ENCODE data around the gene ATP9B. TPM values are rescaled to one million over a fixed set of nuclear protein-coding genes. Genes with fewer than 3 reads are reported as not detected.
"Not testable (repeated sequence)": the region's sequence is repeated elsewhere in the genome, so short reads cannot be mapped to it uniquely, and the experiment has no call there.

ATP9B gene
- total RNA-seq, 1 experiment from 2014 or later: 8.0 TPM

DNA sequence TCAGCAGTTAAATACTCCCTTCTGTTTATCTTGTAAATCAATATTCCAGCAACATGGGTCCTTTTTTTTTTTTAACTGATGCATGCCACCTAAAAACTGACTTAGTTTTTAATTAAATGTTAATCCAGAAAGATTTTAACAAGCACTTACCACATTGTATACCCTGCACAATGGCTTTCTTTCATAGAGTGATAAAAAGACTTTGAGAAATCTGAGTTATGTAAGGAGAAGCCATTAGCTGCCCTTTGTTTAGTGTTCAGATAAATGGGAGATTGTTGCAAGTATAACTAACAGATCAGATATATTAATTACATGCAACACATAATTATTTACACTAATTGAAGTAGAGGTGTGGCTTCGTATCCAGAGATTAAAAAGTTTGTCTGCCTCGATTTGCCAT lies 303.8 kb downstream of the ATP9B start:
- DNase-seq: no peak
- H3K36me3 ChIP-seq (replicated peaks; ENCODE audit: control insufficient read depth, insufficient read depth, low read length): no peaks in the 10 kb centered on the region
- H3K4me3 ChIP-seq (ENCODE audit: insufficient read depth, low read depth, low read length): no peak overlapping the region
- H3K27me3 ChIP-seq (ENCODE audit: control insufficient read depth, insufficient read depth, low read length): no peaks in the 10 kb centered on the region

DNA sequence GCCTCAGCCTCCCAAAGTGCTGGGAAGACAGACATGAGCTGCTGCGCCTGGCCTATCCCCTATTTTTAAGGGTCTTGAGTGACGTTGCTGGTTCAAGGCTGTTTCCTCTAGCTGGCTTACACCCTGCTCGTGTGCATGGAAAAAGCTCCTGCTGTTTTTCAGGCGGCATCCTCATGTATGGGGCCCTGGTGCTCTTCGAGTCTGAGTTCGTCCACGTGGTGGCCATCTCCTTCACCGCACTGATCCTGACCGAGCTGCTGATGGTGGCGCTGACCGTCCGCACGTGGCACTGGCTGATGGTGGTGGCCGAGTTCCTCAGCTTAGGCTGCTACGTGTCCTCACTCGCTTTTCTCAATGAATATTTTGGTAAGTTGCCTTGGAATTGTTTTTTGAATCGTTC lies 304.5 kb downstream of the ATP9B start:
- Histone ChIP-seq H3K36me3 (replicated peaks; ENCODE audit: control insufficient read depth, insufficient read depth, low read length) (no peaks in the 10 kb centered on the region), H3K4me3 (ENCODE audit: insufficient read depth, low read depth, low read length) (no peak overlapping the region), H3K27me3 (ENCODE audit: control insufficient read depth, insufficient read depth, low read length) (no peaks in the 10 kb centered on the region)
- no peak for DNase-seq

- no peaks in the 10 kb centered on the region for H3K36me3 ChIP-seq (replicated peaks; ENCODE audit: control insufficient read depth, insufficient read depth, low read length)
- no peak overlapping the region for H3K4me3 ChIP-seq (ENCODE audit: insufficient read depth, low read depth, low read length)
- DNase-seq: no peak
- H3K27me3 ChIP-seq (ENCODE audit: control insufficient read depth, insufficient read depth, low read length): no peaks in the 10 kb centered on the region
Observed at GRCh38 chr18:79374408-79375171, 305.4 kb downstream of the ATP9B start.

- DNase-seq: peak; percentile 23
- no peaks in the 10 kb centered on the region for H3K36me3 ChIP-seq (replicated peaks; ENCODE audit: control insufficient read depth, insufficient read depth, low read length)
- H3K27me3 ChIP-seq (ENCODE audit: control insufficient read depth, insufficient read depth, low read length): no peaks in the 10 kb centered on the region
- H3K4me3 ChIP-seq (ENCODE audit: insufficient read depth, low read depth, low read length): no peak overlapping the region
Observed at GRCh38 chr18:79375441-79376154, 306.4 kb downstream of the ATP9B start.

DNA sequence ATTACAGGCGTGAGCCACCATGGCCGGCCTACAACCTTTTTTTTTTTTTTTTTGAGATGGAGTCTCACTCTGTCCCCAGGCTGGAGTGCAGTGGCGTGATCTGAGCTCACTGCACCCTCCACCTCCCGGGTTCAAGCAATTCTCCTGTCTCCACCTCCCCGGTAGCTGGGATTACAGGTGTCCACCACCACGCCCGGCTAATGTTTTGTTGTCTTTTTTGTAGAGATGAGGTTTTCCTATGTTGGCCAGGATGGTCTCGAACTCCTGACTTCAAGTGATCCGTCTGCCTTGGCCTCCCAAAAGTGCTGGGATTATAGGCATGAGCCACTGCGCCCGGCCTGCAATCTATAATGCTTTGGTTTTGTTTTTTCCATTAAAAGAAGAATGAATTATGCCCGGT lies 307.5 kb downstream of the ATP9B start:
- not testable (repeated sequence) for H3K36me3 ChIP-seq (replicated peaks; ENCODE audit: control insufficient read depth, insufficient read depth, low read length); DNase-seq; H3K27me3 ChIP-seq (ENCODE audit: control insufficient read depth, insufficient read depth, low read length); H3K4me3 ChIP-seq (ENCODE audit: insufficient read depth, low read depth, low read length)

DNA sequence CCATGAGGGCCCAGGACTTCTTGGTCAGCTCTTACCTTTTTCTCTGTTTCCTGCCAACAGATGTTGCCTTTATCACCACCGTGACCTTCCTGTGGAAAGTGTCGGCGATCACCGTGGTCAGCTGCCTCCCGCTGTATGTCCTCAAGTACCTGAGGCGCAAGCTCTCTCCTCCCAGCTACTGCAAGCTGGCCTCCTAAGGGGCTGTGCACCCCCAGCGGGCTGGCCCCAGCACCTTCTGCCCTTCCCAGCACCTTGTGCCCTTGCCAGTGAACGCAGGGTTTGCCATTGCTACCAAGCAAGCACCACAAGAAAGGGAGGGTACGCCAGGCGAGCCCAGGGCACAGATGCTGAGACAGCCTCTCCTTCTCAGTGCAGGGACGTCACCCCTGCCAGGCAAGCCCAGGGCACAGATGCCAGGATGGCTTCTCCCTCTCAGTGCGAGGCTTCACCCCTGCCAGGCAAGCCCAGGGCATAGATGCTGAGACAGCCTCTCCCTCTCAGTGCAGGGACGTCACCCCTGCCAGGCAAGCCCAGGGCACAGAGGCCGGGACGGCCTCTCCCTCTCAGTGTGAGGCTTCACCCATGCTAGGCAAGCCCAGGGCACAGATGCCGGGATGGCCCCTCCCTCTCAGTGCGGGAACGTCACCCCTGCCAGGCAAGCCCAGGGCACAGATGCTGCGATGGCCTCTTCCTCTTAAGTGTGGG lies 308.1 kb downstream of the ATP9B start:
- peak; percentile 26 for DNase-seq
- Histone ChIP-seq H3K36me3 (replicated peaks; ENCODE audit: control insufficient read depth, insufficient read depth, low read length) (no peaks in the 10 kb centered on the region), H3K27me3 (ENCODE audit: control insufficient read depth, insufficient read depth, low read length) (no peaks in the 10 kb centered on the region), H3K4me3 (ENCODE audit: insufficient read depth, low read depth, low read length) (no peak overlapping the region)

DNA sequence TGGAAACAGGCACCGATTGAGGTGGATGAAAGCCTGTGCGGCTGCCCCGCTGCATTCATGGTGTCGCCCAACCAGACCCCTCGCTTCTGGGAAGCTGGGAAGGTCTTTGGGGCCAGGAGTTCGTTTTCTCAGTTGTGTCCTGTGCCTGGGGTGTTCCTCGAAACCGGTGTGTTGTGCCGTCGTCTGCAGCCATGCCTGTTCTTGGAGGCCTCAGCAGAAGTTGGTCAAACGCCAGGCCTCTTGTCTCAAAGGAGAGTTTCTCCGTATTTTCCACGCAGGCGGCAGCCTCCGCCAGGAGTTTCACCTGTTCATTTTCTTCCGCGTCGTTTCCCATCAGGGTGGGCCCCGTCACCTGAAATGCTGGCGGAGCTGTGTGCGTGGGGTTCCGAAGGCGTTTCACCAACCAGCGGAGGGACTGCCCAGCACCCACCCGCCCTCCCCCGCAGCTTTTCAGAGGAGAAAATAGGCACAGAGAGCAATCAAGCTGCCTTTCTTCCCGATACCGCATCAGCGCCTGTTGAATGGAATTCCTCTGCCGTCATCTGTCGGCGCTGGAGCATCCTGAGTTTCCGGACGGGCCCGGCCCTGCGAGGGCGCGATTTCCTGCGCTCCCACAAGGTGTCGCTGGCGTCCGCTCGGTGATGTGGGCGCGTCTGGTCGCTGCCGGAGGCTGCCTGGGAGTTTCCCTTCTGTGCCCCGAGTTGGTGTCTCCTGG lies 309.5 kb downstream of the ATP9B start:
- peak; percentile 96 for DNase-seq
- Histone ChIP-seq H3K27me3 (ENCODE audit: control insufficient read depth, insufficient read depth, low read length) (no peaks in the 10 kb centered on the region), H3K4me3 (ENCODE audit: insufficient read depth, low read depth, low read length) (peak overlapping the region; percentile 12; the same call in 1 of the 2 replicates), H3K36me3 (replicated peaks; ENCODE audit: control insufficient read depth, insufficient read depth, low read length) (no peaks in the 10 kb centered on the region)

DNA sequence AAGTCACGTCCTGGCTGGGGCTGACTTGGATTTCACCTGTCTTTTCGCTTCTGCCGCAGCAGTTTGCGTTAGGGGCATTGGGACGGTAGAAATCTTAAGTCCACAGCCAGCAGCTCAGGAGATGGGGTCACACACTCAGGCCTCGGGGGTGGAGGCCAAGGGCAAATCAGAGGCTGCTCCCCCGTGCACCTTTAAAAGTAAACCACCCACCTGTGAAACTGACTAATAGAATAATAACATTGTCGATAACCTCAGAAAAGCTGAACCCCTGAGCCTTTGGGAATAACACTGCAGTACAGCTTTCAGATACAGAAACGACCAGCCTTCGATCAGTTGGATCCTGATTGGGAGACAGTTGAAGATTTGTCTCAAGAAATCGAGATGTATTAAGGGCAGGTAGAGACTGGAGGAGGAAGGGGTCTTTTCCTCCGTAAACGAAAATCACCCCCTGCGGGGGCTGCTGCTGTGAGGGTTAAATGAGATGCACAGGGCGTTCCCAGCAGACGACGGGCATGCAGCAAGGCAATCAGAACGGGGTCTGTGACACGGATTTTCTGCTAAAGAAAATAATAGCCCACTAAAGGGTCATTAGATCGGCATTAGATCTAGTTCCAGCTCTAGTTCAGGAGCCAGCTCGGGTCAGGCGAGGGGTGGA lies 310.2 kb downstream of the ATP9B start:
- peak; percentile 40 for DNase-seq
- Histone ChIP-seq H3K36me3 (replicated peaks; ENCODE audit: control insufficient read depth, insufficient read depth, low read length) (no peaks in the 10 kb centered on the region), H3K4me3 (ENCODE audit: insufficient read depth, low read depth, low read length) (no peak overlapping the region)

DNA sequence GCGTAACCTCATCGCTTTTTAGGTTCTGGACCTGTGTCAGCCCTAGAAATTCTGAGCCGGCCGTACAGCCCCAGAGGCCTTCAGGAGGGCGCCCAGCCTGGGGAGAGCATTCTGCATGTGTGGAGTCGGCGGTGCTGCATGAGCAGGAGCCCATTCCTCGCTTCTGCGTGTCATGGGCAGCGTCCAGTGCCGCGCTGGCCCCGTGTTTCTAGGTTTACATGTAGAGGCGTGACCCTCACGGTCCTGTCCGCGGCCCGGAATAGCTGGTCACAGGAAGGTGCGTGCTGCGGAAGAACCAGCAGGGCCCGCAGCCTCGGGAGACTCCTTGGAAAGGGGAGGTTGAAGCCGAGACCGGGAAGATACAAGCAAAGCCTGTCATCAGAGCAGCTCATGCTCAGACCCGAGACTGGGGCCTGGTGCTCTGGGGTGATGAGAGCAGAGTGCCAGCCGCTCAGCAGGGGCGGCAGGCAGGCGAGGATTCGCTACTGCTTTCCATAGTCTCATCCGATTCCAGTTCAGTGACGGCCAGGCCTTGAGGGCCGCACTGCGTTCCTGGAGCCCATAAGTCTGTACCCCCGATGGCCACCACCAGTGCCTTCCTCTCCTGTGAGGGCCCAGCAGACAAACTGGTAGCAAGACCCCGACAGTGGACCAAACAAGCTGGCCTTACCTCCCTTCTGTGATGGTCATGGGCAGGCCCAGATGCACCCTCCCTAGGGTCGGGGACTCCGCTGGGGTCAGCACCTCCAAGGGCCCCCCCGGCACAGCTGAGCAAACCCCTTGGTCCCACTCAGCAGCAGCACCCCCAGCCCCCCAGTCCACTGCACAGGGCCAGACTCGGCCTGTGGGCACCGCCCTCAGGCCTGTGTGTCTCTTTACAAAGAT lies 311.0 kb downstream of the ATP9B start:
- Histone ChIP-seq H3K4me3 (ENCODE audit: insufficient read depth, low read depth, low read length) (no peak overlapping the region), H3K27me3 (ENCODE audit: control insufficient read depth, insufficient read depth, low read length) (no peaks in the 10 kb centered on the region), H3K36me3 (replicated peaks; ENCODE audit: control insufficient read depth, insufficient read depth, low read length) (no peaks in the 10 kb centered on the region)
- peak; percentile 54 for DNase-seq

More for the DNA sequence above, 310.2 kb downstream of the ATP9B start:
- no peaks in the 10 kb centered on the region for H3K27me3 ChIP-seq (ENCODE audit: control insufficient read depth, insufficient read depth, low read length)

DNA sequence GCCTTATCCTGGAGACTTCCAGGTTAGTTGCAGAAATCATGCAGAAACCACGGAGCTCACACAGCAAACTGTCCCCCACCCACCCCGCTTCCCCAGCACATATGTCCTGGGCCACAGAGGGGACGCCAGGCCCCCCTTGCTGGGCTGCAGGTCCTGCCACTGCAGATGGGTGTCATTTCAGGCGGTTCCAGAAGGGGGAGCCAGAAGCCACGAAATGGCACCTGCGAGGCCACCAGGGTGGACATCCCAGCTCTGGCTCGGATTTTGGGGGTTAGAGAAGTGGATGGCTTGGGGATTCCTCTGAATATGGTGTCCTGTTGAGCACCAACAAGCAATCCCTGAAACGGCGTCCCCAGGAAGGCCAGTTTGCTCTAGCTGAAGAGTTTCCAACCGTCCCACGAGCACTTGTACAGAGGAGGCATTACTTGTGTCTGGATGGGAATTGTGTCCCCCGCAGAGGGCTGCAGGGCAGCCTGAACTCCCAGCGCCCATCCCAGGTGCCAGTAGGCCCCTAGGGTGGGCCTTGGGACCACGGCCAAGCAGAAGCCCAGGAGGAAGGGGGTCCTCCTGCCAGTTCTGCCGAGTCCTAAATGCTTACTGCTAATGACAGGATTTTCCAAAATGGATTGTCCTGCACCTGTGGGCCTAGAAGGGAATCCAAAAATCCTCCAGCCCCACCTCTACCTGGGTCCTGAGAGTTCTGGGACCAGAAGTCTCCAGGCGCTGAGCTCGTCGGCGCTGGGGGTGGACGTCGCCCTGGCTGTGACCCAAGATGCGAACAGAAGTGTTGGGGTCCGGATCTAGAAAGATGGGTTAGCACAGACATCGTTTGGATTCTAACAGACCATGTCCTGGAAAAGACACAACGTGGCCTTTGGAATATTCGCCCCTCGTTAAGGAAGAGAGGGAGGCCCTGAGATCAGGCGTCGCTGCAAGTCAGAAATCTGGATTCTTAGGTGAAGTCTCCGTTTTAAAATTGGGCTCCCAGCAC lies 311.9 kb downstream of the ATP9B start:
- DNase-seq: peak; percentile 97
- H3K27me3 ChIP-seq (ENCODE audit: control insufficient read depth, insufficient read depth, low read length): no peaks in the 10 kb centered on the region
- no peak overlapping the region for H3K4me3 ChIP-seq (ENCODE audit: insufficient read depth, low read depth, low read length)
- no peaks in the 10 kb centered on the region for H3K36me3 ChIP-seq (replicated peaks; ENCODE audit: control insufficient read depth, insufficient read depth, low read length)

DNA sequence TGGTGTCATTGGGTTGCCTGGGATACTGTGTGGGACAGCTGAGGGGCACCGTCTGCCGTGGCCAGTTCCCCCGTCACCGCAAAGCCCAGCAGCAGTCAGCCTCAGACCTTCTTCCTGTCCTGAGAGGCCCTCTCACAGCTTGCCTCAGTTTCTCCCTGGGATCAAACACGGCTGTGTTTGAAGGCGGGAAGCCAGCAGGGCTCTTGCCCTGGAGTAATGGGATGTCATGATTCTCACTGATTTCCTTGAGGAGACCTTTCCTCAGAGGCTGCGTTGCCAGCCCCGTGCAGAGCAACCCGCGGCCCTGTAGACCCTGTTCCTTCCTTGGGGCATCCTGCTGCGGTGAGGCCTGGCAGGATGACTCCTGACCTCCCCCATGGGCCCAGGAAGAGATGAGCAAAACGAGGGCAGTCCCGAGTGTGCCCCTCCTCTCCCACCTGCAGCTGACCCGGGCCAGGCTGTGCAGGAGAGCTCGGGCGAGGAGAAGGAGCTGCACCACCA lies 312.7 kb downstream of the ATP9B start:
- Histone ChIP-seq H3K4me3 (ENCODE audit: insufficient read depth, low read depth, low read length) (no peak overlapping the region), H3K36me3 (replicated peaks; ENCODE audit: control insufficient read depth, insufficient read depth, low read length) (no peaks in the 10 kb centered on the region)
- peak; percentile 46 for DNase-seq

GRCh38 chr18:79382681-79383387 lies 313.6 kb downstream of the ATP9B start:
- Histone ChIP-seq H3K36me3 (replicated peaks; ENCODE audit: control insufficient read depth, insufficient read depth, low read length) (no peaks in the 10 kb centered on the region), H3K4me3 (ENCODE audit: insufficient read depth, low read depth, low read length) (no peak overlapping the region), H3K27me3 (ENCODE audit: control insufficient read depth, insufficient read depth, low read length) (no peaks in the 10 kb centered on the region)
- DNase-seq: peak; percentile 50

More for the DNA sequence above, 312.7 kb downstream of the ATP9B start:
- H3K27me3 ChIP-seq (ENCODE audit: control insufficient read depth, insufficient read depth, low read length): no peaks in the 10 kb centered on the region
